HG02798 (cell line): ENCODE results near the gene TTN.

Experiments used
- ATAC-seq: cut with Tn5 transposase; IDR thresholded peaks from one replicate; pipeline ENCODE4 v1.9.1; 2021; ENCODE audit warnings: mild to moderate bottlenecking; ENCODE audit not compliant: unreplicated experiment, poor library complexity

The TTN gene

DNA sequence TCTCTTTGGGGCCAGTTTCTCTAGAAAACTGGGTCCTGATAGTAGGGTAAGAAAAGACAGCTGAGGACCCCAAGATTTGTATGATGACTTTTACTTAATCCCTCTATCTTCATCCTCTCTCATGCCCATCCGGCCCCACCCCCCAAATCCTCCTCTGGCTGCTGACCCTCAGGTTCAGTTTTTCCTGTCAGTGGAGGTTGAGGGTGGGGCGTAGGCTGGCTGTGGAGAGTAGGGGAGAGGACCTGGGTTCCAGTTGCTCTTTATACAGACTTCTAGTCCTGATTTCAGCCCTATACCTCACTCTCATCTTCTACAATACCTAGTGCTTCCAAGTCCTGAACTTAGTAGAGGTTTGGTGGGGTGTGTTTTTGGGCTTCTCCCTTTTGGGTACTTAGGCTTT is 298.6 kb downstream of the TTN start:
- no peak for ATAC-seq

DNA sequence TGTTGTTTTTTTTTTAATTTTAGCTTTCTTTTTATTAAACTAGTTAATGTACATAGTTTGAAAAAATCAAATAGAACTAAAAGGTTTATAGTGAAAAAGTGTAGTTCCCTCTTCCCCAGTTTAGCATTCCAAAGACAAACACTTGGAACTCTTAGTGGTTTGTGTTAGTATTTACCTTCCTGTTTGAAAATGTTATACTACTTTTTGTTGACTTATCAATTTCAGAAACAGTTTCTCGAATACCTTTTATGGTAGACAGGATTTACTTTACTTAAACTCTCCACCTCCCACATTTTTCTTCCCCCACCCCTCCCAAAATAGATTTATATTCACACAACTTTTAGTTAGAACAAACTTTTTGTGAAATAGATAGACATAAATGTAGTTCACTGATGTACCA is 300.3 kb downstream of the TTN start:
- ATAC-seq: no peak

DNA sequence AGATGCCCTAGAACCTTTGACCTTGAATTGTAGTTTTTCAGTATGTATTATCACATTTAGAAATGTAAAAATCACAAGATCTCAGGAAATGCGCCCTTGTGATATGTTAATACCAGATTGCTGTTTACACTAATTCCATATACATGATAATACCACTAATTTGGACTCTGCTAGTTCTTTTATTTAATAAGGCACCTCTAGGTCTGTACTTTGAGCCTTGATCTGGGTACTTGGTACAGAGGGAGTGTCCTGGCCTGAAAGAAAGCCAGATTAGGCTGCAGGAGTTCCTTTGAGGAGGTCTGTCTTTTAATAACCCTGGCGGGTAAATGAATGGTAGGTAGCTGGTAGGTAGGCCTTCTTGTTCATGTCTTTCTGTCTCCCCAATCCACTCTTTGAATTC is 300.7 kb downstream of the TTN start:
- no peak for ATAC-seq

DNA sequence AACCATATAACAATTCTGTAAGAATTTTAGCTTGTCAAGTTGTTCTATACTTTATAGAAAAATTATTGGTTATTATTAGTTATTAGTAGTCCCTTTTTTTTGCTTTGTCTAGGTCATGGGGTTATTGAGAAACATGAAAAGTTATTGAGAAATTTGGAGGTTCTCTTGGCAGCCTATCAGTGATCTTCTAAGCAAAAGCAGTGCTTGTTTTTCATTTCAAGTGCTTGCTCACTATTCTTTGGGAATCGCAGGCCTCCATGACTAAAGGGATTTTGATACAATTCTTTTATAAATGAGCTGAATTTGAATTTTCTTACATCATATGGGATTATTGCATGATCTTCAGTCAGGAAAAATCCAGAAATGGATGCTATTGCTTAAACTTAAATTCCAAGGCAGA is 301.1 kb downstream of the TTN start:
- ATAC-seq: no peak

DNA sequence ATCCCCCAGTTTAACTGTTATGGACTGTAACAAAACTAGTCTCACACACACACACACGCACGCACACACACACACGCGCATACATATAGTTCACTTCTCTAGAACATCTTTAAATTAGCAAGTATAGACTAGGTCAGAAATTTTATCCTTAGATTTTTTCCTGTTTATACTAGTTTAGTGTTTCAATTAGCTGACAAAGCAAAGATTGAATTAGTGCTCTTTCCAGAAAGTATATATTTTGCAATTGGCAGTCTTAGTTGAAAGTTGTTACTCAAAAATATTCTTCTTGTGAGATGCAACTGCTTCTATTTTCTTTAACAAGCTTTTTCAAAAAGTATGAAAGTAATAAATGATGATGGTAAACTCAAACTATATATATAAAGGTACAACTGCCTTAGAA is 304.5 kb downstream of the TTN start:
- no peak for ATAC-seq

DNA sequence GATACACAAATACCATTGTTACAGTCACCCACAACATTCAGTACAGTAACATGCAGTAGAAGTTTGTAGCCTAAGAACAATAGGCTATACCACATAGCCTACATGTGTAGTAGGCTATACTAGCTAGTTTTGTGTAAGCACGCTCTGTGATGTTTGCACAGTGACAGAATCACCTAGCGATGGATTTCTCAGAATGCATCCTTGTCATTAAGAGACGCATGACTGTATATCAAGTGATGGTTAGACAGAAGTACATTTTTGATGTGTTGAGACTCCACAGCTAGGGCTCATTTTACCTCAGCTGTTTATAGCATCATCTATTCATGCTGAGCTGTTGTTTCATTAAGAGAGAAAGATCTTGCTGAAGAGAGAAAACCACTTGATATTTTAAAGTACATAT is 307.6 kb downstream of the TTN start:
- no peak for ATAC-seq

DNA sequence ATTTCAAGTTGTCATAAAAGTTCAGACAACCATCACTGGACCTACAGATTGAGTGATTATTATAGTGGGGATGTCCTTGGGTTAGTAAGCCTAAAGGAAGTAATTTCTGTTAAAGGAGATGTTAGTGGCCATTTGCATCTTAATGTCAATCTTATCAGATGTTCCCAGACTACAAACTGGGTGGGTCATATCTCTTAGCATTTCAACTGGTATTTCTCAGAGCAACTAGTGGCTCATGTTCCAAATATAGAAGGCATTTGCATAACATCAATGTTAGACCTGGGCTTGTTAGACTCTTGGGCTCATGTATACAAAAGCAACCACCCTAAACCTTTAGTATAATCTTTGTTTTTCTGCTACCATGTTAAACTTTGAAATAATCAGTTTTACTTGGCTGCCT is 309.1 kb downstream of the TTN start:
- peak; percentile 62 for ATAC-seq

DNA sequence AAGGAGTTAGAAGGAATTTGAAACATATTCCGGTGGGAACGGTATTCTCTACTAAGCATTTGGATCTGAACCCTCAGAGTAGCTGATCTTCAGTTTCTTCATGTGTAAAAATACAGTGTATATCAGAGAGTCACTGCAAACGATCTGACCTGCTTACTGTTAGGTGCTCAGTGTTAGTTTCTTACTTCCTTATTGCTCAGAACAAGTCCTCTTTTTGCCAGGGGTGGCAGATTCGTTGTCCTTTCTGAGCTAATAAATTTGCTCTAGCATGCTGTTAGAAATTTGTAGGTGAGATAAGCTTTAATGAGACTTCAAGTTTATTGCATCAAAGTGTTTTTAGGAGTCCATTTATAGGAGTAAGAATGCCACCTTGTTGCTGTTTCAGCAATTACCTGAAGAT is 311.2 kb downstream of the TTN start:
- no peak for ATAC-seq

DNA sequence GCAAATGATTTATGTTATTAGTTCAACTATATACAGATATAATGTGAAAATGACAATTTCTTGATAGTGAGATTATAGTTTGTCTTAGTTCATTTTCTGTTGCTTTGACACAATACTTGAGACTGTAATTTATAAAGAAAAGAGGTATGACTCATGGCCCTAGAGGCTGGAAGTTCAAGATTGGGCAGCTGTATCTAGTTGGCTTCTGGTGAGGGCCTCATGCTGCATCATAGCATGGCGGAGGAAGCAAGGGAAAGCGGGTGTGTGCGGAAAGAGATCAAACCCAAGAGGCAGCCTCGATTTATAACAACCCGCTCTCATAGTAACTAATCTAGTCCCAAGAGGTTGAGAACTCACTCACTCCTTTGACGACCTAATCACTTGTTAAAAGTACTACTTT is 315.6 kb downstream of the TTN start:
- no peak for ATAC-seq

DNA sequence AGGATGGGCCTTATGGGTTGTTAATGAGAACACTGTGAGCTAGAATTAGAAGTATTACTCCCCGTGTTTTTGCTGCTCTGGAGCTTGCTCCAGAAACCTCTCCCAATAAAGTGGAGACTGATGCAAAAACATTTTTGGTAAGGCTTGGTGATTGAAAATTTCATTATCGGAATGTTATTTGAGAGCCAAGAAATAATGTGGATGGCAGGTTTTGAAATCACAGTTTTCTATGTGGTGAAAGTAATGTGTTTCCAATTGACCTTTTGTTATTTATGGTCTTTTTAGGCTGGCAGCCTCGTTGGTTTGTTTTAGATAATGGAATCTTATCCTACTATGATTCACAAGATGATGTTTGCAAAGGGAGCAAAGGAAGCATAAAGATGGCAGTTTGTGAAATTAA is 321.9 kb downstream of the TTN start:
- no peak for ATAC-seq

DNA sequence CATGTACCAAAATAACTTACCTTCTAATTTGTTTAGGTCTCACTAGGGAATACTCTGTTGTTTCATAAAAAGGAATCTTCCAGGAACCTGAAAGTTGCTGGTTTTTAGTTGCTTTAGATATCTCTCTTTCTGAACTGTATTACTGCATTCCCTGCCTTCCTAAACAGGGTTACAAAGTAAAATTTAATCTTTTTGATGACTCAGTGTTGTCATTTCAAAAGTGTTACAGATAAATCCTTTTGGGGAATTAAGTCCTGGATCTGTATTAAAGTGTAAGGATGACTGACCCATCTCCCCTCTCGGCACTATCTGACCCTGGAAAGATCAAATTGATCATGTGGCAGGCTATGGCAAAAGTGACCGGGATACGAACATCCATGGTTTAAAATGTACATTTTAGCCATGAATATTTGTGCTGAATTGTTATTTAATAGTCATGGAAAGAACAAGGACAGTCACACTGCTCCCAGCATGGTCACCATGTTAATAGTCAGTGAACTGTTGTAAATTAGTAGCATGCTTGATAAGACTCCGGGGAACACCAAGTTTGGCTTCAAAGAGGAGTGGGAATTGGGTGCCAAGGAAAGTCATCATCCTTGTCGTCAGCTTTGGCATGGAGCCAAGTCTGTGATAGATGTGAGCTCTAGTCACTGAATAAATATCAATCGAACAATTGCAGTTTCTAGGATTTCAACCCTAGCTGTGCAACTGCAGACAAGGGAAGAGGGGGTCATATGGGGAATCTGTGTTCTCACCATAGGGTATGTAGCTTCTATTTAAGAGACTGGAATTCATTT is 322.8 kb downstream of the TTN start:
- ATAC-seq: no peak

DNA sequence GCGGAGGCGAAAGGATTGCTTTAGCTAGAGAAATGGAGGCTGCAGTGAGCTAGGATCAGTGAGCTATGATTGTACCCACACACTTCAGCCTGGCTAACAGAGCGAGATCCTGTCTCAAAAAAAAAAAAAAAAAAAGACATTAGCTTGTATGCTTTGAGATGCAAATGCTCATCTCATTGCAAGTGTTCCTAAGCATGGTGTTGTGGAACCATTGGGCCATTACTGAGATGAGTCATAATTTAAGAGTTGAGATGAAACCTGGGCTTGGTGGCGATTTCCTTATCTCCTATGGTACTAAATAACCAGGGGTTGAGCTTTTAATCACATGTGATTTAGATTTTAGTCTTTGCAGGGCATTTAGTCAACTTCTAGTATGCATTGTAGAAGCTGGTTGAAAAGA is 324.8 kb downstream of the TTN start:
- peak; percentile 15 for ATAC-seq

DNA sequence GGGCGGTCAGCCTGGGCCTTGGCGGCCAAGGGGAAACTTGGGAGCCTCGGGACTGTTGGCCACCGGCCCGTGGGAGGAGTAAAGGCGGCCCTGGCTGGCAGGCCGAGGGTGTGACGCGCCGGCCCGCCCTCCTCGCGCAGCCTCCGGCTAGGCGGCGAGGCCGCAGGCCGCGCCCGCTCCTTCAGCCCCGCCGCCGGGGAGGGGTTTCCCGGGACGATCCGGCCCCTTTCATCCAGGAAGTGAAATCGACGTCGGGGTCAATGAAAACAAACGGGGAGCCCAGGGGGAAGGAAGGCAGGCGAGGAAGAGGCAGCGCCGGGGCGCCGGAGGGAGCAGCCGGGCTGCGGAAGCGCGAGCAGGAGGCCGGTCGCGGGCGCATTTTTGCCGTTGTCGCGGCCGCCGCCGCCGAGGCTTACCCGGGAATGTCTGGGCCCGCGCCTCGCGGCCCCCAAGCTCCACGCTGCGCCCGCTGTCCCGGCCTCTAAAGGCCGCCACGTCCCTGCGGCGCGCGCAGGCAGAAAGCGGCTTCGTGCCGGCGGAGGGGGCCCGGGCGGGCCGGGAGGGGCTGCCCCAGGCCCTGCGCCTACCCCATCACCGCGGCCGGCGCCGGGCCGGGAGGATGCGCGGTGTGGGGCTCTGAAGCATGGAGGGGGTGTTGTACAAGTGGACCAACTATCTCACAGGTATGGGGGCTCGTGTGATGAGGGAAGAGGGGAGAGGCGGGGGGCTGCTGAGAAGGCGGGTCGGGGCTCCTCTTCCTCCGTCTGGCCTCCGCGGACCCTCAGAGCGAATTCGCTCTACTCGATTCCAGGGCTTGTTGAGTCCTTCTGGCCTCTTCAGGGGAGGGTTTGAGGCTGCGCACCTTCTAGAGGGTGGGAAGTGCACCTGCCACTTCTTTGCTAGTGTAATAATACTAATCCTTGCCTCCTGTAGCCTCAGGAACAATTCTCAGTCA is 326.7 kb downstream of the TTN start, which contains the start of gene PLEKHA3:
PLEKHA3 (plus strand) TSS at position 231 of the 955 bp plus-strand sequence; CDS start at position 644, 413 bp downstream.
- peak; percentile 84 for ATAC-seq

DNA sequence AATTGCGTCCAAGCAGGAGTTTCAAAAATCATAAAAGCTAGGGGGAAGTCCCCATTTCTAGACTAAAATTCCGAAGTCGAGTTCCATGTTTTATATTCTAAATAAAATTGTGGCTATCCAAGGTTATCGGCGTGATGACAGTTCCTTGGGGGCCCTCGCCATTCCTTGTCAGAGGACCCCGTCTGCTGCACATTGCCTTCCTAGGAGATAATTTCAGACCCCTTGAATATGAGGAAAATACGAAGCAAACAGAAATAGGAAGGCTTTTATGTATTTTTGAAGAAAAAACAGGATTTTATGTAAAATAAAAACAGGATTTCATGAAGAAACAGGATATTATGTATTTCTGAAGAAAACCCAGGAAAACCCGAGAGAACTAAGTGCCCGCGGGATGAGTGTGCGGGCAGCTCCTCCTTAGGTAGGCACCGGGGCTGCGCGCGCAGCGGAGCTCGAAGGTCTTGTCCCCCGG is 327.4 kb downstream of the TTN start:
- ATAC-seq: no peak

DNA sequence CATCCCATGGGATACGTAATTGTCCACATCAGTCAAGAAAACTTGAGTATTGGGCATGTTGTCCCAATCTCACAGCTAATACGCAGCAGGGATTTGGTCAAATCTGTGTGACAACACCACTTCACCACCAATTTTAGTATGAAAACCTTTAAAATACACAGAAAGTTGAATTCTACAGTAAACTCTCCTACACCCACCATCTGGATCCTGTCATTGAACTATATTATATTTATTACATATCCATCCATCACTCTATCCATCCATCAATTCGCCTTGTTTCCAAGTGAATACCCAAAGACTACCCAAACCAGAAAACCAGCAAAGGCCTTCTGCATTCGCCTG is 328.0 kb downstream of the TTN start:
- ATAC-seq: no peak

DNA sequence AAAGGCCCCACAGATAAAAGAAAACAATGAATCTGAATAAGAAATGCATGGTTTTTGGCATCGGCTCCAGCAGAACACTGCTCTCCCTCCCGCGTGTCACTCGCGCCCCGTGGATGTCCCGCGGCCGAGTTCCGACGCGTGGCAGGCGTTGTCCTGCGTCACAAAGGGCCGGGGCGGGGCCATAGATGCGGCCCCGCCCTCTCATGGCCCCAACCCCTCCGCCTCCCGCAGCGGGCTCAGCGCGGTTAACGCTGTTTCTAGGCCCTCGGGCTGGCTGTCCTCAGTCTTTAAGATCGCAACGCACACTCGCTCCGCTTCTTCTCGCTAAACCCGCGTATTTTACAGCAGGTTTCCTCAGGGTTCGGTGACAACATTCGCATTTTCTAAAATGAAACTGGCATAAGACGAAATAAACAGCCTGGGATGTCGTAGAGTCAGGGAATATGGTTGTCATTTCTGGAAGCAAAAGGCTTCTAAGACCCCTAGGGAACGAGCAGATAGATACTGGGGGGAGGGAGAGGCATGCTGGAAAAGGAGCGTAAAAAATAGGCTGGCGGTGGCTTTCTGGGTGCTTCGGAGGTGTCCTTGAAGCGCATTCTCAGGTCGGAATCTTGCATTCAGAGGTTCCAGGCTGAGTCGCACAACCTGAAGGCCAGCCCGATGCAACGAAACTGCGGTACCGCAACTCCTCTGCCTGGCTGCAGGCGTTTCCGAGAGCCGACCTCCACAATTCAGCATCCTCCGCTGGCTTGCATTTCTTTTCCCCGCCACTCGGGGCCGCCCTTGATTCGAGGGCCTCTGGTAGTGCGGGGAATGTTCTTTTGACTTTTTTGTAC is 328.6 kb downstream of the TTN start, which contains the start of gene FKBP7:
FKBP7 (minus strand) TSS at position 162 of the 836 bp plus-strand sequence; CDS start at position 61, 101 bp downstream.
- ATAC-seq: peak; percentile 63

DNA sequence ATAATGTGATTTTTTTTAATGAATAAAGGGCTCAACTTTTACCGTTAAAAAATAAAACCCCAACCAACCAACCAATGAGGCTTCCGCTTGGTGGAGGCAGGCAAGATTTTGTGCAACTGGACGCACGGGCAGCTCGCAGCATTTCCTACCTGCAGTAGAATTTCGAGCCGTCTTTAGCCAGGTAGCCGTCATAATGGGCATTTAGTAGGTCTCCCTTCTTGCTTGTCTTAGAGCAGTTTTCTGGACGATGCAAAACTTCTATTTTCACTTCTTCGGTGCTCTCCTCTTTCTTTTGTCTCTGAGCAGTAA is 329.1 kb downstream of the TTN start:
- ATAC-seq: peak; percentile 1

DNA sequence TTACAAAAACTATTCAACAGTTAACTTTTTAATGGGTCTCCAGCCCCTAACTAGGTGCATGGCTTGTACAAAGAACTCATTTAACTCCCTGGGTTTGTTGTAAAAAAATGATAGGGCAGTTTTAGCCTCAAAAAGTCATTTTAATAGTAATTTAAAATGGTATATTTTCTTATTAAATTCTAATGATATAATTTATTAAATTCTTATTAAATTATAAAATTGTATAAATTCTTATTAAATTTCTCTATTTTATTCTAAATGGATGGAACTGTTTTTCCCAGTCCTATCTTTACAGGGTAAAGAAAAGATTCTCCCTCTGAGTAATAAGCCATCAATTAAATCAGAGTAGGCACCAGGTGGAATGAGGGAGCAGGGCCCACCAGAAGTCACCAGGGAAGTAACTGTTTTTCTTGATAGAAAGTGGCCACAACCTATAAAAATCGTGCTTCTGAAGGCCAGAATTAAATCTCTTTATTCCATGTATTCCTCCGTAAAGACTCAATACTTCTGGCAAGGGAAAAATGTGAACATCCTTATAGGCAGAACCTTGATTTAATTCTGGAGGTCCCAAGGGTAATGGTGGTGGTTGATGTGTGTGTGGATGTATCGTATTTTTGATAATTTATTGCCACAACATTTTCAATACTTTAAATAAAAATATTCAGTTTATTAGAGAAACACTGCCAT is 329.6 kb downstream of the TTN start:
- no peak for ATAC-seq

DNA sequence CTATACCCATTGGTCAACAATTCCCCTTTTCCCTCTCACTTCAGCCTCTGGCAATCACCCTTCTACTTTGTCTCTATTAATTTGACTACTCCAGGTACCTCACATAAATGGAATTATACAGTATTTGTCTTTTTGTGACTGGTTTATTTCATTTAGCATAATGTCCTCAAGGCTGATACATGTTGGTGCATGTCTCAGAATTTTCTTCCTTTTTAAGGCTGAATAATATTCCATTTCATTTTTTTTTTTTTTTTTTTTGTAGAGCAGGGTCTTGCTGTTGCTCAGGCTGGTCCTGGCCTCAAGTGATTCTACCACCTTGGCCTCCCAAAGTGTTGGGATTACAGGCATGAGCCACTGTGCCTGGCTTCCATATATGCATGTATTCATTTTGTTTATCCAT is 330.7 kb downstream of the TTN start:
- no peak for ATAC-seq
